GM10248 (cell line): Measurements from ENCODE around the gene SH3RF3.

Source experiments
- CTCF ChIA-PET: fragments of 300-600 bp; sonication (Branson Sonifier 250); formaldehyde crosslinking; extraction: SDS; loops from one replicate; lab custom pipeline; 2021; ENCODE audit warnings: antibody characterized with exemption; lab: Yijun Ruan, JAX
- POLR2A ChIA-PET: fragments of 350-650 bp; sonication (Branson Sonifier 250); formaldehyde crosslinking; extraction: SDS; loops from one replicate; lab custom pipeline; 2020; ENCODE audit warnings: antibody characterized with exemption; lab: Yijun Ruan, JAX
- DNase-seq: peaks from one replicate; pipeline ENCODE4 v3.0.0; 2012; ENCODE audit errors: extremely low spot score
- CTCF ChIP-seq: IDR thresholded peaks from 2 replicates; pipeline ENCODE4 v1.5.1; 2012; ENCODE audit warnings: mild to moderate bottlenecking, low read depth; ENCODE audit errors: extremely low read depth, missing control alignments, control extremely low read depth

SH3RF3 gene

GRCh38 chr2:109351164-109351756, 222.3 kb downstream of the SH3RF3 start:
- no peak for DNase-seq
- POLR2A ChIA-PET, result no interaction called here
- CTCF ChIA-PET, result no interaction called here
- TF ChIP-seq CTCF, result no peak

DNA sequence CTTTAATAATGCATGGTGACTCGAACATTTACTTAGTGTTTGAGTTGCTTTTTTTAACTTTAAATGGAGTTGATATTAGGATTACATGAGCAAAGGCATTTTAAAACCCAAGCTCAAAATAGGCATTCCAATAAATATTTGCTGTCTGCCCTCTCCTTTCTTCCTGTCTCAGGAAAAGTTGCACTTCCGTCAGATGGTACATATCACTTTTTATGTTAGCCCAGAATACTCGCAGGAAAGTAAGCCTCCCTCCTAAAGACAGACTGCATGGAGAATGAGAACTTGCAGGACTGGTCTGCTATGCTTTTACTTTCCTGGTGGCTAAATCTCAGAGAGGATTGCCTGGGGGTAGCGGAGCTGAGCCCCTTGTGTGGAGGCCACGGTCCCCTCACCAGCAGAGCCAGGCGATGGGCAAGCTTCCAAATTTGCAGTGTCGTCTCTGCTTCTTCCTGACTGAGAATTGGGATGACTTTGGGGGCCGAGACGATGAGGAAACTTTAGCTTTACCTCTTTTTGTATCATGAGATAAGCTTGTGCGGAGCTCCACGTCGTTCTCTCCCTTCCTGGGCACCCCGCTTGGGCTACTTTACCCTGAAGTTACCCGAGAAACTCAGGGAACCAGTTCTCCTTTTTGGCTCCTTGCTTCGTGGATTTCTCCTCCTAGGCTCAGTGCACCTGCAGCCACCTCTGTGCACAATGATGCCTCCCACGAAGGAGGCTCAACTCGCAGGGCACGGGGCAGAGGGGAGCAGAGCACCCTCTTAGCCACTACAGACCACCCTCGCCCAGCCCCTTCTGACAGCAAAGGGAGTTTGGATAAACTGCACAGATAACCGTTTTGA, 223.3 kb downstream of the SH3RF3 start:
- DNase-seq, result no peak
- ChIA-PET CTCF (no interaction called here), POLR2A (no interaction called here)
- no peak for TF ChIP-seq CTCF

DNA sequence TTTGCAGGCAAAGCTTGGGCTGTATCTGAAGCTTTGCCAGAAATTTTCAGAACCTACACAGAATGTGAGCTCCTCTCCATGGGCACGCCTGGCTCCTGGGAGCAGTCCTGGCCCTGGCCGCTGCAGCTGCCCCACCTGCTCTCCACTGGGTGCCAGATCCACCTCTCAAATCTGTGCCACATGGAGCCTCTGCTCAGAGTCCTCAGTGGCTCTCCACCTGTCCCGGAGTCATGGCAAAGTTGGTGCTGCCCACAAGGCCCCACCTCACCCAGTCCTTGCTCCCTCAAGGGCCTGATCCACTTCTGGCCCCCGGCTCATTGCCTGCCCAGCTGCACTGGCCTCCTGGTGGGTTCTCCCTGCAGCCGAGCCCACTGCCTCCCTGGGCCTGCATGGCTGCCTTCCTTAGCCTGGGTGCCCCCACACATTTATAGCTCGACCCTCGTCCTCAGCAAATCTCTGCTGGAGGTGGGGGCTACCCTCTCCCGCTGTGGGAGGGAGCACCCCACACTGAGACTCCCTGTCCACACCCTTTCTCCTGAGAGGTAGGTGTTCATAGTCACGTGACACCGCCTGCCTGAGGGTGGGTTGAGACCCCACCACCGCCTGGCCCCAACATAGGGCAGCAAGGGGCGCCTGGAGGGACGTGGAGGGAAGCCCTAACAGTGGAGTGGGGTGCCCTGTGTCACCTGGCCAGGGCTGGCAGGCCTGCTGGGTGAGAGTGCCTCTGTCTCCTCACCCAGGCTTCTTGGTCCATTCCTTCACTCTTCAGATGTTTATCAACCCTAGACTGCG, 224.1 kb downstream of the SH3RF3 start:
- CTCF ChIA-PET, result no interaction called here
- POLR2A ChIA-PET, result no interaction called here

DNA sequence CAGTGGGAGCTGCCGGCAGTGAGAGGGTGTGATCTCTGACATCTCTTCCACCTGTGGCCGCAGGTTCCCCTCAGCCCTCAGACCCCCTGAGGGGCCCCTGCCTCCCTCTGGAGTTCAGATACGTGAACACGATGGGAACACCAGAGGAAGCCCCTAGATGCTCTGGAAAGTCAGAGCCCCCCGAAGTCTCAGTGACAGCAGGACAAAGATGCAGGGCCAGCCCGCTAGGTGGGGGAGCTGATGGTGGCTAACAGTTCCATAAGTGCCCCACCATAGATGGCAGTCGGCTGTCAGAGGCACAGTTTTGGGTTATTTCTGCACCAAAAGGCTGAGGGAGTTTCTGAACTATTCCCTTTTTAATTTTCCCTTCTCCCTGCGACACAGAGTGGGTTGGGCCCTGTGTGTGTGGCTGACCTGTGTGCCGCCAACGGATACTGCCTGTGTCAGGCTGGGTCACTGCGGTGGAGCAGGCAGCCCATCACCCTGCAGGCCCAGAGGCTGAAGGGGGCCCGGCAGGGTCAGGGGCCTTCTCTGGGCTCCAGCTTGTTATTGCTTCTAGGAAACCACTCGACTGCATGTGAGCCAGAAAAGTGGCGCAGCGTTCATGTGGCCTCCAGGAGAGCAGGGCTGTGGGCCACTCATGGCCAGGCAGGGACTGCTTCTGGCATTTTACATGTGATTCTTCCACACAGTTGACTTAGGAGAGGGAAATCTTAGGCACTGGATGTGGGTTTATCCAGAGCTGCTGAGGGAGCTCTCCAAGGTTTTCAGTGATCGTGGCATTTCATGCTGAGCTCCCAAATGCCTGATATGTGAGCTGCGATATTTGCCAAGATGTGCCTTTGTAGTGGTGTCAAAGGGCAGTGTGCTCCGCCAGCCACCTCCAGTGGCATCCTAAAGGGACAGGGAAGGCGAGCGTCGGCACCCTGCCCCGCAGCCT, 225.1 kb downstream of the SH3RF3 start:
- CTCF ChIA-PET, result interaction anchor here (1.3 kb wide), 1 partner anchor 156 kb away, joined by 4 read pairs; no protein-coding TSS in a partner anchor

More for the DNA sequence above, 224.1 kb downstream of the SH3RF3 start:
- no peak for TF ChIP-seq CTCF
- DNase-seq, result no peak

DNA sequence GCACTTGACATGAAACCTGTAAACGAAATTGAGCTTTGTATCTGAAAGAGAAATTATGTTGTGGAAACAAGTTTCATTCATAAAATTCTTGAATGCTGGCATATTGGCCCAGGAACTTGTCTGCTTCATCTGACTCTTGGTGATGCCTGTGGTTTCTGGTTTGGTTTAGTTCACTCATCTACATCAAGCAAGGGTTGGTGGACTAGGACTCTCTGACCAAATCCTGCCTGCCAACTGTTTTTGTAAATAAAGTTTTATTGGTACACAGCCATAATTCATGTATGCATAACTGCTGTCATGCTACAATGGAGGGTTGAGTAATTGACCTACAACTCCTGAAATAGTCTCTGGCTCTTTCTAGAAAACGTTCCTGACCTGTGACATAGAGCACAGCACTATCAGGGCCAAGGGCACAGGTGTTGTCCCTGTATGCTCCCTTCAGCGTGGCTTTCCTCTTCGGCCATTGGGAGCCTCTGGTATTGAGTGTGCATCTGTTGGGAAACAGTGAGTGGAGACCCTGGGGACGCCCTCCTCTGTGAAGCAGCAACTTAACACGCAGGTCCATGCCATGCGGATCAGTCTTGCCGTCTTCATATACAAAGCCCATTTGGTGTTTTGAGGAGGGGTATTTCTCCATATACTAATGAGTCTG, 226.3 kb downstream of the SH3RF3 start:
- CTCF ChIA-PET, result interaction anchor here (1.3 kb wide), 1 partner anchor 155 kb away, joined by 4 read pairs; no protein-coding TSS in a partner anchor
- POLR2A ChIA-PET, result no interaction called here
- no peak for TF ChIP-seq CTCF
- no peak for DNase-seq

More for the DNA sequence above, 225.1 kb downstream of the SH3RF3 start:
- TF ChIP-seq CTCF, result no peak
- DNase-seq, result no peak
- POLR2A ChIA-PET, result no interaction called here
